Activated naive CD4-positive, alpha-beta T cell (primary cell): Measurements from ENCODE around the gene NRG3.

Experiments used
- DNase-seq, 4 experiments: peaks; one replicate each; lab custom pipeline; 2025; lab: John Stamatoyannopoulos, UW

The NRG3 gene

DNA sequence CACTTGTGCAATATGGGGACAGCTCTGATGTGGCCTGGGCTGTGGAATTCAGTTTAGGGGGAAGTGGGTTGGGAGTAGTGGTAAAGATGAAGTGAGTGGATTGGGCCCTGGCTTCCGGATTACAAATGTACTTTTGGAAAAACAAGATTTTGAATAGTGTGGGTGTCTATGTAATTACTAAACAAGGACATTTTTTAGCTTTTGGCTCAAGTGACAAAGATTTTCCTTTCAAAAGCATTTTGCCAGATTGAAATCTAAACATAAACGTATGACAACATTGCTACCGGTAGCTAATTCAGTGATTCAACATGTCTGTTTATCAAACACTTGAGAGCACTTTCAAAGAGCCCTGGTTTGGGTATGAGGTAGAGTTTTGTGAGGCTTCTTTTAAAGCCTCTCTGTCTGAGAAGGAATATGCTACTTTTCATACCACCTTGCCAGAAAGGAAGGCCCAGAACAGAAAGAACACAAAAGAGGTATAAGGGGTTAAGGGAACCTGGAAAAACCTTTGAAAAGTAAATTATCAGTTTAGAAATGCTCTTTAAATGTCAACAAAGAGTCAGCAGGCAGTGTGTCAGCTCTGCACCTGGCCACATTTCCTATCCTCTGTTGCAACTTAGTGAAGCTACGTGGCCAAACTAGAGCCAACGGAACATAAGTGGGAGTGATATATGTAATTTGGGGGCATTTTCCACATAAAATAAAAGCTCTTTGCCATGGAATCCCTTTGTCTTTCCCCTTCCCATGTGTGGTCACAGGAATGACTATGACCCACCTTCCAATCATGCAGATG, 516.1 kb downstream of the NRG3 start:
- no peak for DNase-seq

DNA sequence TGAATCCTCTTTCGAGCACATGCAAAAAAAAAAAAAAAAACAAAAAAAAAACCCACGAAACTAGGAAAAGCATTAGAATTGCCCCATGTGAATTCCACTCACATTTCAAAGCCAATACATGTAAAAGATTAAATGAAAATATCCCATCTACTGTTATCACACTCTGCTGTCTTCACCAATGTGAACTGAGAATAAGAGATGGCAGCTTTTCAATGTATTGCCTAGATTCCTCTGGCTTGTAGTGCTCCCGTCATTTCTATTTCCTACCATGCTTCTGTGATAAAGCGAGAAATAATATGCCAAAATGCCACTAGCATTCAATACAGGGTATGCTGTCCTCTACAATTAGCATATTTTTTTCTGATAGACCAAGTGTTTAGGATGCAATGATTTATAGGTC, 517.0 kb downstream of the NRG3 start:
- DNase-seq: no peak

DNA sequence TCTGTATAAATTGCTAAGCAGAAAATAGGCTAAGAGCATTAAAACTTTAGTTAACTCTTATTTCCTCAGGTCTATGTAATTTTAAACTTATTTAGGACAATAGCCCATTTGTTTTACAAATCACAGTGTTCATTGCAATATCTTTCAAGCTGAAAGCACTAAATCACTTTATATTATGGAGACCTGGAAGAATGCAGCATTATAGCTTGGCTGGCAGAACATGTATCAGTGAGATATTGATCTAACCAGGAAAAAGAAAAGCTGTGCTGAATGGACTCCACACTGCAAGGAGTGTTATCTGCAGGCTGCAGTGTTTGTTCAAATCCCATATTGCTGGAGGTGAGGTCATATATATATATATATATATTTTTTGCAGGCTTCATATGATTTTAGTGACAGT, 517.5 kb downstream of the NRG3 start:
- DNase-seq: no peak

DNA sequence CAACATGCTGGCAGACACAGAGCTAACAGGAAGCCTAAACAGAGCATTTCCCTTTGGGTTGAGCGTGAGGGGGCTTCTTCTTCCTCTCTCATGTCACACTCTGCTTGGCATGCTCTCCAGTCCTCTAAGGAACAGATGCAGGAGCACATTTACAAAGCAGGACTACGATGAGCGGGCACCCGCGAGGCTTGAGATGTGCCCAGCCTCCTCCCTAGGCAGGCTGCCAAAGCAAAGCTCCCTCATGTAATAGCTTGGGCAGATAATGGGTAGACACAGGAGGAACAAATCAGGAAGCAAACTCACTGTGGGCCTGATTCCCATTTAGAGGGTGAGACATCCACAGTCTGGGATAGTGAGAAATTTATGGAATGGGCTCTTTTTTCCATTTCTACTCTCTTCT, 519.1 kb downstream of the NRG3 start:
- no peak for DNase-seq

DNA sequence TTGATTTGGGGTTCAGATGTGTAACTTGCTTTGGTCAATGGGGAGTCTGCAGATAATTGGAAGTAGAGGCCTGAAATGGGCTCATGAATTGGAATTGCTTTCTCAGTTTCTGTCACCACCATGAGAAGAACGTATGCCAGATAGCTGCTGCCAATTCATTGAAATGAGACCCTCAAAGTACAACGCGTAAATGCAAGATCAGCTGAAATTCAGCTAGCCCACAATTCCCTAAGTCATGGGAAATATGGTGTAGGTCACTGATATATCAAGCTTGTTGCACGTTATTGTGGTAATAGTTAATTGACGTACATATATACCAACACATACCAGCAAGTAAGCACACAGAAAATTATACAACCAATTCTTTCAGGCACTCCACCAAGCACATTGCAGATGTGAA, 520.0 kb downstream of the NRG3 start:
- no peak for DNase-seq

DNA sequence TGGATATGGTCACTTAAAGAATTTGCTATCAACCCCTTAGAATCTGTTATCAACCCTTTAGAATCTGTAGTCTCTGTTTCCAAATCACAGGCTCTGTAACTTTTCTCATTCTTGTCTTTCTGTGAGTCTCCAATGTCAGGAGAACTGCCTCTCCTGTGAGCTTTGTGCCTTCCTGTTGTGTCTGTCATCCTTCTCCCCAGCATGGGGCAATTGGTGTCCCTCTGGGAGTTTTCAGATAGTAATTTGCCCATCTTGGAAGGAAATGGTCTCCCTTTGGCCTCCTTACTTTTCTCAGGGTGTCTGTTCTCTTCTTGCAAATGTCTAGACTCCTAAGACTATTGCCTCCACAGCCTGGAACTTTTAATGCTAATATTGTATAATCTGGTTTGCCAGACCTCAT, 521.9 kb downstream of the NRG3 start:
- DNase-seq: no peak

DNA sequence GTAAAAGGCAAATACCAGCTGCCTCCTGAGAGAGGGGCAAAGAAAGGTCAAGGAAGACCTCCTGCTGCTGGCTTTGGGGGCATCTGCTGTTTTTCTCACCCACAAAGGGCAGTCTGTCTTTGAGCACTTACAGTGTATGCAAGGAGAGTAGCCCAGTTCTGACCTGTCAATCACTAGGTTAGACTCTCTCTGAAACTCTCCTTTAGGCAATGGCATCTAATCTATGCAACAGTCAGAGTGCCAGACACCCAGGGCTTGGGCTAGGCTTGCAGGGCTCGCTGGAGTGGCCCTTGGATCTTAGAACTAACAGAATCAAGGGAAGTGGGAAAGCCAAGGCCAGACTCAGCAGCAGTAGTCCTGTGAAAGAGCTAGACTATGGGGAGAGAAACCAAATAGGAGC, 522.9 kb downstream of the NRG3 start:
- no peak for DNase-seq

DNA sequence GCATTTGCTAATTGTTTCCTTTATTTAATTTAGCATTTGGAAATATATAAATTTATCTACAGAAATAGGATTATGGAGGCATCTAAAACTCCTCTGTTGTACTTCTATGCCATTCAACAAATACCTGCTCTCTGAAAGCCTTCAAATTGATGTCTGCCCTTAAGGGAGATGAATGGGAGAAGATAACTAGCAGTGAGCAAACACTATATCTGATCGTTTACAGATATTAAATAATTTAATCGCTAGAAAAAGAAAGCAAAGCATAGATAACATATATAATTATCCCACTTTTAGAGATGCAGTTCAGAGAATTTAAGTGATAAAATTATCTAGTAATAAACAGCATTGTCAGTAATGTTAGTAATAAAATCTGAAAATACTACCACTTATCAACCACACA, 524.9 kb downstream of the NRG3 start:
- DNase-seq: no peak

DNA sequence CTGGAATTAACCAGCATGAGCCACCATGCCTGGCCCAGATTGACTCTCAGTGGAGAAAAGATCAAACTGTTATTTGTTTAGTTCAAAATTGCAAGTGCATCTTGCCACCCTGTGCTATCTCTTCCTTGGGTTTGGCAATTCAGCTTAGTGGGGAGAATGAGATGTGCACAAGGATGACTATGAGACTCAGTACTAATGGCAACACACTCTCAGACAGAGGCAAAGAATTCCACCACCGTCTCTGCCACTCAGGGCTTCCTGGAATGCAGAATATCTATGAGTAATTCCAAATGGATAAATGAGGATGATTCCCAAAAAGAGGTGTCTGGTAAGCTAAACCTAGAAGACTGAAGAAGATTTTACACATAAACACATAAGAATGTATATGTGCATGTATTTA, 525.8 kb downstream of the NRG3 start:
- DNase-seq: no peak

DNA sequence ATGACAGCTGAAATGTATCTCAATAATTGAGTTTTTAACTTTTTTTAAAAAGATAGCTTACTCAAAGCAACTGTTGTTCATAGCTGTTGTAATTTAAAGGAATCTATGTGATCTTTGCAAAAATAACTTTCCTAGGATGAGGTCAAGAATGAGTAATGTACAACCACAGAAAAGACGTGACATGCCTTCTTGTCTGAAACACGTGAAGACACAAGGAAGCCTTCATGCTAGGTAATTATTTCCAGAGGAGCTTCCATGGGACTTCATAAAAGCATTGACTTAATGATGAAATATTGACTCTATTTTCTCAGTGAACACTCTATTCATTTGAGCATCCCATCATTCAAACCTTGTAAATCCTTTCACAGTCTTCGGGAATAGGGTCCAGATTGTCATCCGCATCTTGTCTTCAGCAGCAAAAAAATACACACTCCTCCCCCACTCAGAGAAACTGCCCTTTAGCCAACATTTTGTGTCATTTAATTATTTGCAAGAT, 528.0 kb downstream of the NRG3 start:
- DNase-seq: no peak

DNA sequence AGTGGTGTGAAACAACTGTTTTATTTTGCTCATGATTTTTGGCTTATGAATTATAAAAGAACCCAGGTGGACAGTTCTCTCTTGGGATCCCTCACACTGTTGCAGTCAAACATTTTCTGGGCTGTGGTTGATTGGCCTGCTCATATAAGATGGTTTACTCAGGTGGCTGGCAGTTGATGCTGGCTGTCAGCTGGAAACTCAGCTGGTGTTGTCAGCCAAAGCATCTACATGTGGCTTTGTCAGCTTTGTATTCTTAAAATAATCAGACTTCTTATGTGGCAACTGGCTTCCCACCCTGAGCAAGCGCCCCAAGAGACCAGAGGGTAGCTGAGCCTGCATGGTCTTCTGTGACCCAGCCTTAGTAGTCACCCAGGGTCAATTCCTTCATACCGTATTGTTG, 534.7 kb downstream of the NRG3 start:
- no peak for DNase-seq

DNA sequence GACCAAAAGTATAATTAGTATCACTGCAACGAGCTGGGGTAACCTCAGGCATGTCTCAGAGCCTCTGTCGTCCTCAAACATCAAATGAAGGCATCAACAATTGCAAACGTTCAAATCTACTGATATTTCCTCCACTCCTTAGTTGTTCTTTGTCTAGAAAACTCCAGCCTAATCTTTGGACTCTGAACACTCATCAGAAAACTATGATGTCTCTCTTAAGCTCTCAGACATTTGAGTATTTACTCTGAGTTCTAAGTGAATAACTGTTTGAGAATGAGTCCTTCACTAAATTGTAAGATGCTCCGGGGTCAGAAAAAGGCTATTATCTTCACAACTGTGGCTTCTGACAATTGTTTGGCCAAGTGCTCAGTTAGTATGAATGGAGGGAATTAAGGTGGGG, 536.4 kb downstream of the NRG3 start:
- no peak for DNase-seq

DNA sequence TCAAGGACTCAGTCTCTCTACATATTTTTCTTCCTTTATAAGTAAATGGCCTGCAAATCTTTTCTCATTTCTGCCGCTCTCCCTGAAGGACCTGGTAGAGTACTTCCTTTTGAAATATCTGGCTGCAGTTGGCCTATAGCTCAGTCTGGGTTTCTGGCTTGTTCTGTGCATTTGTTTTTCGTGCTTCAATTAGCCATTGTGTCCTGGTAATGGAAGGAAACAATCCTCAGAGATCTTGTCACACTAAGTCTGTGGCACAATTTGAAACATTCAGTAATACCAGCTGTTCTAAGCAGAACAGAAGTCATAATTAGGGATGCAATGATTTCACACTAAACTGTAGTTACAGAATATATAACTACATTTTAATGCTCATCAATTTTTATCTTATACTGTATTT, 545.0 kb downstream of the NRG3 start:
- DNase-seq: no peak

DNA sequence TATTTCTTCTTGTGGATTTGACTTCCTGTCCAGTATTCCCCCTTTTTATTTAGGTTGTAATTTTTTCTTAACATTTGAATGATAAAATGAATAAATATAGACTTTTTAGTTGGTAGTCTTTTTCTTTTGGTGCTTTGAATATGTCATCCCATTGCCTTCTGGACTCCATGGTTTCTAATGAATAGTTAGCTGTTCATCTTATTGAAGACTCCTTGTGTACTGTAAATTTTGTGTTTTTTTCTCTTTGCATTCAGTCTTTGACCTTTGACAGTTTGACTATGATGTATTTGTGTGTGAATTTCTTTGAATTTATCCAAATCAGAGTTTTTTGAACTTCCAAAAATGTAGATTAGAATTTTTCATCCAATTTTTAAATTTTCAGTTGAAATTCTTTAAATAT, 554.3 kb downstream of the NRG3 start:
- no peak for DNase-seq

DNA sequence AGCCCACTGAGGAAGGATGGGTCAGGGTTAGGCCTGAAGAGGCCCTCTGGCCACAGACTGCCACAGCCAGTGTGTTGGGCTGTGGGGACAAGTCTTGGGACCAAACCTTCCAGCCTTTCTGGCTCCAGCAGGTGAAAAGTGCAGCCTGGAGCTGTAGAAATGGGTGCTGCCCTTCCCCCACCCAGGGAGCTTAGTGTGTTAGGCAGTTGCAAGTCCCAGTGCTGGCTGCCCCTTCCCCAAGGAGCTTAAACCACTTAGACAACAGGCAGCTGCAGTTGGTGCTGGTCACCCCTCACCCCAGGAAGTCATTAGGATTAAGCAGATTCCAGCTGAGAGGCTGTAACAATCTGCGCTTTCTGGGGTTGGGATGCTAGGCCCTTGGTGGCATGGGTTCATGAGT, 563.3 kb downstream of the NRG3 start:
- no peak for DNase-seq

DNA sequence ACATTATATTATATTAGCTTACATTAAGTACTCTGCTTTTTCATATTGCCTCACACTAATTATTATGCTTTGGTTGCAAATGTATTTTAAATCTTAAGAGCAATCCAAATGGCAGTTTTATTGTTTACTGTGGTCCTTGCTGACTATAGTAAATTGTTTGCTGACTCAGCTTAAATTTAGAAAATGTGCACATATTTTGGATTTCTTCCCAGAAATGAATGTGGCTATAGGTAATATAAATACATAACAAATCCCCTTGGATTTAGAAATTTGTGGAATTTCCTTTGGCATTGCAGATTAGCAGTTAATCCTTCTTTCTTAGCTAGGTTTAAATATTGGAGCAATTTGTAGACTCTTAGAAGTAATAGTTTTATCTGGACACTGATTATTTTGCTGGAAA, 565.8 kb downstream of the NRG3 start:
- no peak for DNase-seq

DNA sequence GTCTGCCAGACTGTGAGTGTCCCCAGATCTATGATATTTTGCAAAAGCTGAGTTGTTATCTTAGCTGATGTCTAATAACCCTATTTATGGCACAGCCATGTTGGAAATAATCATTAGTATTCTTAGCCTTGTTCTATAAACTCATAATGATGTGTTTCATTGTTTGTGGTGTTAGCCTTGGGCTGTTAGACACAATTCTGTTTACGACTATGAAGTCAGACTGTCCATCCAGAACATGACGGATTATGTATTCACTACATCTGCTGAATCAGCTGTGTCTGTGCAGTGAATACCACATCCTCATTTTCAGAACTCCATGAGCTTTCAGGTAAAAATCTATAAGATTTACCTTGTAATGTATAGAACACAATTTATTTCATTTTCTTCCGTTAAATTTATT, 577.1 kb downstream of the NRG3 start:
- DNase-seq: no peak

DNA sequence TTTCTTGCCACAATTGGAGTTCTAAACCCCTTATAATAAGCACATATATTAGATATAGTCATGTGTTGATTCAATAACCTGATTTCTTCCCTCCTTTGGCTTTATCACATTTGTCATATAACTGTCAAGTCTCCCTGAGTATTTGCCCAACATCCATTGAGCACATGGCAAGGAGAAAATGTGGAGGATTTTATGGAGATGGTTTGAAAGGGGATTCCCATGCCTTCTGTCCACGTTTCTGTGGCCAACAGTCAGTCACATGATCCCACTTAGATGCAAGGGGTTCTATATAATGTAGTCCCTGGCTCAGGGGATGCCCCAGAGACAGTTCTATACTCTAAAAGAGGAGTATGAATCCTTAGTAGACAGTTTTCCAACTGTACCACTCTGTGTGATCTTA, 577.7 kb downstream of the NRG3 start:
- DNase-seq: no peak

DNA sequence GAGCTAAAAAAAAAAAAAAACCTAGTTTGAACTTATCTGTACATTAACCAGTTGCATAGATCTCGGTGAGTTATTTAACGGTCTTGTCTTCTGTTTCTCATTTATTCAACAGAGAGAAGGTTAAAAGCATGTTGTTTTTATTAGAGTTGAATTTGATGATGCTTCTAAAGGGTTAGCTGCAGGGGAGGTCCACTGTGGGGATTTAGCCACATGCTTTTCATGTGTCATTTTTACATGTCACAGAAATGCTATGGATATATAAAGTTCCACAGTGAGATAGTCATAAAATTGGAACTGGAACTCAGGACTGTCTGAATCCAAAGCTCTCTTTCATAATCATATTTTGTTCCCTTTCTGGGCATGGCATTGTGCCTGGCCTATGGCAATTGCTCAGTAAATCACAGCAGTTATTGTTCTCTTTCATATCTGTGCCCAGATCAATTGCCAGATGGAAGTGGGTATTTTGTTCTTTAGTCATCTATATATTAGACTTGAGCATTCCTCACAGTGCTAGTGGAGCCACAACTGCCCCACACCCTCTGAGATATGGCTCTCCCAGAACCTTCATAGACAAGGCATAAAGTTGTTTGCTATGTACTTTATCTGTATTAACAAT, 578.8 kb downstream of the NRG3 start:
- DNase-seq: no peak

DNA sequence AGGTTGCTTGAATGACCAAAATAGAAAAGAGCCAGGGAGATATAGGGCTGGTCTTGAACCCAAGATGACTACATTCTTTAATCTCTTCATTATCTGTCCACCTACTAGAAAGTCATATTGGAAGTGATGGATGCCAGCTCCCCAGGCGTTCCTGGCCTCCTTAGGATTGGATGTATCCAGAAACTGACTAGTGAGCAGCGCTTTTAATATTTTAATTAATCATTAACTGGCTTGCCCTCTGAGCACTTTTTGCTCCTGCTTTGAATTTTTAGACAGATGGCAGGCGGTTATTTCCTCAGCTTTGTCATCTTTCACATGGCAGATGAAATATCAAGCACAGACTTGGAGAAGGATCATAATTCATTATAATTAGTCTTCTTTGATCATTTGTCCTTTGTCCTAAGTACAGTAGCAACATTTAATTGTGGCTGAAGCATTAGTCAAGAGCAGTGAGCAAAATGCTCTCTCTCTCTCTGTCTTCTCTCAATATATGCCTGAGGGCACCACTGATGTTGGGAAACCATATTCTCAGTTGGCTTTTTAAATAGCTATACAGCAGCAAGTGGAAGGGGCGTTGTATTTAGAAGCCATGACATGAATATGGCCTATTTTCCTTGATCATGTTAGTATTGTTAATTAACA, 588.0 kb downstream of the NRG3 start:
- no peak for DNase-seq

DNA sequence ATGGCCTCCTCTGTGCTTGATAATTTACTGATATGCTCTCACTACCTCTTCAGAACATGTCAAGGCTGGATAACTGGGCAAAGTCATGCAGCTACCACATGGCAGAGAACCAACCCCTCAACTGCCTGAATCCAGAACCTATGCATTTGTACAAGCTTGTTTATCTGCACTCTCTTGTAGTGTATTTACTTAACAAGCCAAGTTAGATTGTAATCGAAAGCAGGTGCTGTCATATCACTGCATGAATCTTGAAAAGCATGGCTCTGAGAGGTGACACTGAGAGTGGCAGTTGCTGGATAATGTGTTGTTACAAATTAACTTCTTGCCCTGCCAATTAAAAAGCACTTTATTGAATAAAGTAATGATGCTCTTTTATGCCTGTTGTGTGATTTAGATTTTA, 588.6 kb downstream of the NRG3 start:
- no peak for DNase-seq

DNA sequence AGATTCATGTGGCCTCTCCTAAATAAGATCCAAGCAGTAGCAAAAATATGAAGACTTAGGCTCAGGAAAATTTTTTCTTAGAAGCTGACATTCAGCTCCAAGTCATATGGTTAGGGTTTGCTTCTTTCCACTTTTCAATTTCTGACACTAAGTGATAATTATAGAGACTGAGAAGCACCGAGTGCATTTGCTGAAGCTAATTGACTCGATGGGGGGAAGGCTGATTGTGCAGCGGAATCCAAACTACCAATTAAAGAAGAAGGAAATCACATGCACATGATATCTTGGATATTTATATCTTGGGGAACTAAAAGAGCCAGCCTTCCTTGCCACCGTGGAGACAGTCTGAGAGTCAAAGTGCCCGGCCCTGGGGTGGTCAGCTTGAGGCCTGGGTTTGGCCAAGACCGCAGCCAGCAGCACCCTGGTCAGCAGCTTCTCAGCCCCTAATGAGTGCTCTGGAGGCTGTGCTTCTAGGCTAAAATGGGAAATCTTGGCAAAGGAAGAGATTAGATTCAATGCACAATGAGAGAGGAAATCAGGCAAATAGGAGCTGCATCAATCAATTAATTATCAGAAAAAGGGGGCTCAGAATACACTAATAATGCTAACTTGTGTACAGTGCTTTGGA, 589.3 kb downstream of the NRG3 start:
- DNase-seq: no peak

DNA sequence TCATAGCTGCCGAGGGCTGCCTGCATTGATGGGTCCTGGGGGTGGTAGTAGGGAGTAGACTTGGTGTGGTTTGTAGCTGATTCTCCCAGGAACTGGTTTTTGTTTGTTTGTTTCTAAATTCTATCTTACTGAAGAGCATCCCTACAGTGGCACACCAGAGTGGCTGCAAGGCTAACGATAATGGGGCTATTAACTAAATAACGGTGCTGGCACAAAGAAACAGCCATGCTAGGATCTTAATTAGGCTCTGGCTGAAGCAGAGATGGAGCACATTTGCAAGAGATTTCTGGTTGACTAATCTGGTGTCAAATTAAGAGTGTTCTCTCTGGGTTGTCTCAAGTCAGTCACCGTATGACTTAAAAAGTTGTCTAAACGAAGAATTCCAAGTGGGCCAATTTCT, 590.0 kb downstream of the NRG3 start:
- DNase-seq: no peak
